KMS-11 (cell line): Measurements from ENCODE around the gene CABLES1.

Experiments used
- H2AFZ ChIP-seq: fragments of 200-600 bp; sonication (generic); 2 replicates; pipeline ENCODE4 v1.6.1; 2016; ENCODE audit warnings: antibody characterized with exemption, mixed run types, low read depth
- H3K27ac ChIP-seq: fragments of 200-600 bp; sonication (generic); 2 replicates; pipeline ENCODE4 v1.6.1; 2016; ENCODE audit warnings: mild to moderate bottlenecking, mixed run types
- H3K27me3 ChIP-seq: fragments of 200-600 bp; sonication (generic); 2 replicates; pipeline ENCODE4 v1.6.1; 2017; ENCODE audit warnings: mild to moderate bottlenecking, low read depth, mixed run types, moderate library complexity; ENCODE audit not compliant: insufficient read depth
- H3K36me3 ChIP-seq: fragments of 200-600 bp; sonication (generic); 2 replicates; pipeline ENCODE4 v1.6.1; 2017; ENCODE audit warnings: mild to moderate bottlenecking, mixed run types; ENCODE audit not compliant: insufficient read depth
- H3K4me1 ChIP-seq: fragments of 200-600 bp; sonication (generic); 2 replicates; pipeline ENCODE4 v1.6.1; 2016; ENCODE audit warnings: mild to moderate bottlenecking, low read depth, mixed run types; ENCODE audit not compliant: poor library complexity, severe bottlenecking
- H3K4me2 ChIP-seq: fragments of 200-600 bp; sonication (generic); 2 replicates; pipeline ENCODE4 v1.7.0; 2016; ENCODE audit warnings: mild to moderate bottlenecking, mixed run types
- H3K4me3 ChIP-seq: fragments of 200-600 bp; sonication (generic); IDR thresholded peaks from 2 replicates; pipeline ENCODE4 v1.6.1; 2017; ENCODE audit warnings: low read depth, low read length, mixed read lengths; ENCODE audit not compliant: insufficient read depth
- H3K79me2 ChIP-seq: fragments of 200-600 bp; sonication (generic); 2 replicates; pipeline ENCODE4 v1.6.1; 2016; ENCODE audit warnings: low read depth, mixed run types; ENCODE audit not compliant: insufficient read depth
- H3K9ac ChIP-seq: fragments of 200-600 bp; sonication (generic); 2 replicates; pipeline ENCODE4 v1.6.1; 2016; ENCODE audit warnings: mild to moderate bottlenecking, mixed run types
- H4K20me1 ChIP-seq: fragments of 200-600 bp; sonication (generic); 2 replicates; pipeline ENCODE4 v1.6.1; 2016; ENCODE audit warnings: mild to moderate bottlenecking, mixed run types; ENCODE audit not compliant: insufficient read depth
- CTCF ChIP-seq: fragments of 200-600 bp; sonication (generic); conservative IDR thresholded peaks from 2 replicates; pipeline ENCODE4 v1.6.1; 2017; ENCODE audit warnings: low read depth, mild to moderate bottlenecking, antibody characterized with exemption, low read length, moderate library complexity, mixed read lengths

CABLES1 gene

GRCh38 chr18:23277399-23277798, 142.1 kb downstream of the CABLES1 start:
- no peaks in the 10 kb centered on the region for H3K4me1 ChIP-seq
- no peak overlapping the region for H3K27ac ChIP-seq
- H4K20me1 ChIP-seq = no peaks in the 10 kb centered on the region
- no peaks in the 10 kb centered on the region for H3K27me3 ChIP-seq
- H3K4me2 ChIP-seq = no peak overlapping the region
- no peak overlapping the region for H3K9ac ChIP-seq
- no peaks in the 10 kb centered on the region for H3K36me3 ChIP-seq
- no peak for TF ChIP-seq CTCF
- H3K79me2 ChIP-seq = no peaks in the 10 kb centered on the region
- no peak overlapping the region for H2AFZ ChIP-seq
- no peak overlapping the region for H3K4me3 ChIP-seq

GRCh38 chr18:23279931-23280330, 144.6 kb downstream of the CABLES1 start:
- Histone ChIP-seq H3K27me3 (no peaks in the 10 kb centered on the region), H3K4me2 (no peak overlapping the region), H4K20me1 (no peaks in the 10 kb centered on the region), H3K4me3 (no peak overlapping the region), H3K9ac (no peak overlapping the region), H3K36me3 (no peaks in the 10 kb centered on the region), H2AFZ (no peak overlapping the region), H3K4me1 (no peaks in the 10 kb centered on the region), H3K27ac (no peak overlapping the region), H3K79me2 (no peaks in the 10 kb centered on the region)
- no peak for TF ChIP-seq CTCF

GRCh38 chr18:23280844-23281243, 145.6 kb downstream of the CABLES1 start:
- no peak overlapping the region for H3K4me2 ChIP-seq
- no peaks in the 10 kb centered on the region for H3K27me3 ChIP-seq
- H3K4me1 ChIP-seq = no peaks in the 10 kb centered on the region
- H4K20me1 ChIP-seq = no peaks in the 10 kb centered on the region
- no peak overlapping the region for H2AFZ ChIP-seq
- H3K9ac ChIP-seq = no peak overlapping the region
- no peaks in the 10 kb centered on the region for H3K36me3 ChIP-seq
- no peak overlapping the region for H3K4me3 ChIP-seq
- H3K27ac ChIP-seq = no peak overlapping the region
- no peak for TF ChIP-seq CTCF
- H3K79me2 ChIP-seq = no peaks in the 10 kb centered on the region

- TF ChIP-seq CTCF = no peak
- H3K4me2 ChIP-seq = no peak overlapping the region
- H3K4me3 ChIP-seq = no peak overlapping the region
- no peaks in the 10 kb centered on the region for H3K79me2 ChIP-seq
- H3K9ac ChIP-seq = no peak overlapping the region
- H4K20me1 ChIP-seq = no peaks in the 10 kb centered on the region
- H3K27me3 ChIP-seq = no peaks in the 10 kb centered on the region
- H2AFZ ChIP-seq = no peak overlapping the region
- no peak overlapping the region for H3K27ac ChIP-seq
- H3K4me1 ChIP-seq = no peaks in the 10 kb centered on the region
- H3K36me3 ChIP-seq = no peaks in the 10 kb centered on the region
Measured at GRCh38 chr18:23281626-23282436, 146.5 kb downstream of the CABLES1 start.
